MCF 10A (cell line): Measurements from ENCODE around the gene VPS13C. TPM values are rescaled to one million over a fixed set of nuclear protein-coding genes. Genes with fewer than 3 reads are reported as not detected.
A peak's percentile ranks its signal among the peaks of the same experiment; 100 is the strongest.

Experiments
- BruUV-seq: library from RNA; stranded (reverse); fragments of 400-500 nt; replicated peaks from 2 replicates; lab custom pipeline; 2021; lab: Mats Ljungman, UMichigan
- CTCF ChIA-PET: fragments of 300-600 bp; sonication (Branson Sonifier 250); formaldehyde crosslinking; extraction: SDS; loops from one replicate; lab custom pipeline; 2021; ENCODE audit warnings: antibody characterized with exemption, inconsistent platforms; lab: Yijun Ruan, JAX
- POLR2A ChIA-PET: fragments of 300-600, 350-650 bp; sonication (Branson Sonifier 250); formaldehyde crosslinking; extraction: SDS; loops from one replicate; lab custom pipeline; 2020; ENCODE audit warnings: antibody characterized with exemption, inconsistent platforms; lab: Yijun Ruan, JAX
- DNase-seq: peaks from one replicate; pipeline ENCODE4 v3.0.0-alpha.2; 2018; ENCODE audit not compliant: unreplicated experiment
- H3K27ac Mint-ChIP-seq: one replicate; pipeline ENCODE4 v1.8.0; 2022; ENCODE audit warnings: mild to moderate bottlenecking, low read depth, mixed read lengths; ENCODE audit not compliant: unreplicated experiment
- H3K27me3 Mint-ChIP-seq: one replicate; pipeline ENCODE4 v1.8.0; 2022; ENCODE audit warnings: mixed read lengths; ENCODE audit not compliant: insufficient read depth, unreplicated experiment
- H3K36me3 Mint-ChIP-seq: one replicate; pipeline ENCODE4 v1.8.0; 2022; ENCODE audit warnings: mild to moderate bottlenecking, moderate library complexity, mixed read lengths; ENCODE audit not compliant: insufficient read depth, unreplicated experiment
- H3K4me1 Mint-ChIP-seq: one replicate; pipeline ENCODE4 v1.8.0; 2022; ENCODE audit warnings: mixed read lengths; ENCODE audit not compliant: insufficient read depth, unreplicated experiment
- H3K4me3 Mint-ChIP-seq: one replicate; pipeline ENCODE4 v1.8.0; 2022; ENCODE audit warnings: mild to moderate bottlenecking, moderate library complexity, mixed read lengths; ENCODE audit not compliant: unreplicated experiment
- H3K9me3 Mint-ChIP-seq: one replicate; pipeline ENCODE4 v1.8.0; 2022; ENCODE audit warnings: mixed read lengths; ENCODE audit not compliant: unreplicated experiment
- CTCF ChIP-seq: fragments of 200-600 bp; IDR thresholded peaks from one replicate; pipeline ENCODE4 v1.8.0; 2022; ENCODE audit warnings: antibody characterized with exemption, mild to moderate bottlenecking; ENCODE audit not compliant: unreplicated experiment
- intact Hi-C: fragments of 100-400 bp; cut with micrococcal nuclease; formaldehyde crosslinking; loops from 2 replicates; pipeline ENCODE4 v1.14.1; 2022
- total RNA-seq: library from RNA; stranded (reverse); gene quantifications from 2 replicates; pipeline ENCODE4 v1.2.3, GENCODE V29; 2022

VPS13C gene
- total RNA-seq, 1 experiment from 2014 or later: 47.4 TPM

GRCh38 chr15:61923173-61923572 lies 137.1 kb downstream of the VPS13C start:
- ChIA-PET POLR2A (no interaction called here), CTCF (interaction anchor here (1.6 kb wide), 1 partner anchor 383 kb away, joined by 3 read pairs; no protein-coding TSS in a partner anchor)
- intact Hi-C loops: no loop called here
- Mint-ChIP-seq H3K4me3 (no peak overlapping the region), H3K36me3 (peaks cover 73% of the 10 kb centered on the region), H3K27ac (no peak overlapping the region), H3K9me3 (no peaks in the 10 kb centered on the region), H3K27me3 (no peaks in the 10 kb centered on the region), H3K4me1 (no peaks in the 10 kb centered on the region)
- no peak for DNase-seq
- TF ChIP-seq CTCF: no peak
- no TSS peak for BruUV-seq

- ChIA-PET POLR2A (no interaction called here), CTCF (no interaction called here)
- H3K4me1 Mint-ChIP-seq: no peaks in the 10 kb centered on the region
- no peak overlapping the region for H3K4me3 Mint-ChIP-seq
- BruUV-seq: no TSS peak
- H3K27ac Mint-ChIP-seq: no peak overlapping the region
- peak; percentile 14 for DNase-seq
- no peak for TF ChIP-seq CTCF
- no peaks in the 10 kb centered on the region for H3K9me3 Mint-ChIP-seq
- intact Hi-C loops: no loop called here
- H3K27me3 Mint-ChIP-seq: no peaks in the 10 kb centered on the region
- peaks cover 73% of the 10 kb centered on the region for H3K36me3 Mint-ChIP-seq
These were observed 139.2 kb downstream of the VPS13C start for GRCh38 chr15:61921093-61921492.

- ChIA-PET CTCF (no interaction called here), POLR2A (no interaction called here)
- intact Hi-C loops: no loop called here
- Mint-ChIP-seq H3K27me3 (no peaks in the 10 kb centered on the region), H3K4me1 (no peaks in the 10 kb centered on the region), H3K36me3 (peaks cover 68% of the 10 kb centered on the region), H3K27ac (no peak overlapping the region), H3K9me3 (no peaks in the 10 kb centered on the region), H3K4me3 (no peak overlapping the region)
- BruUV-seq: no TSS peak
- DNase-seq: no peak
- TF ChIP-seq CTCF: no peak
These were observed 142.8 kb downstream of the VPS13C start for GRCh38 chr15:61917457-61917856.

GRCh38 chr15:61916104-61916503 lies 144.1 kb downstream of the VPS13C start:
- Mint-ChIP-seq H3K4me3 (no peak overlapping the region), H3K27ac (no peak overlapping the region), H3K27me3 (no peaks in the 10 kb centered on the region), H3K9me3 (no peaks in the 10 kb centered on the region), H3K36me3 (peaks cover 67% of the 10 kb centered on the region), H3K4me1 (no peaks in the 10 kb centered on the region)
- ChIA-PET CTCF (no interaction called here), POLR2A (no interaction called here)
- no TSS peak for BruUV-seq
- TF ChIP-seq CTCF: no peak
- no peak for DNase-seq
- intact Hi-C loops: no loop called here
